ENCODE data around the gene IDH3A. TPM values are rescaled to one million over a fixed set of nuclear protein-coding genes. Genes with fewer than 3 reads are reported as not detected.

Gene IDH3A
- total RNA-seq, 1 experiment from 2014 or later = 40.2 TPM

DNA sequence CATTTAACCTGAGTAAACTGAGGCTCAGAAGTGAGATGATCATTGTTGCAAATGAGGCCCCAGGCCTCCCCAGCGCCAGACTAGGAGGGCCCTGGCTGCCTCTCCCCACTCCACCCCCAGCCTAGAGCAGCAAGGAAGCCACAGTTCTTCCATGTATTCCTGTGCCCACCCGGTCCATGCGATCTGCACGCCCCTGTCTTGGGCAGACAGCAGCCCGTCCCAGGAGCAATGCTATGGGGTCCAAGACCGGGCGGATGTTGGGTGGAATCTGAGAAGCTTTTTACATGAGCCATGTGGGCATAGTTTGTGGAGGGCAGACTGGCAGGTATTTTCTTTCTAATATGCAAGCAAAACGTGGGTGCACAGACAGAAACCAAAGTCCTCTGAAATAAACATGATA lies 41.7 kb upstream of the IDH3A start:
- Histone ChIP-seq H2BK20ac (ENCODE audit: low read depth, low read length, poor library complexity, severe bottlenecking) (no peak overlapping the region), H4K20me1 (ENCODE audit: control insufficient read depth, insufficient read depth, insufficient read length) (no peaks in the 10 kb centered on the region), H2BK12ac (ENCODE audit: insufficient read length, low read depth, low read length) (no peak overlapping the region), H3K9me3 (ENCODE audit: control insufficient read depth, low read depth, low read length) (no peaks in the 10 kb centered on the region), H3T11ph (ENCODE audit: low read length) (no peak overlapping the region), H3K4me1 (ENCODE audit: insufficient read depth, low read length) (no peaks in the 10 kb centered on the region), H3K27ac (ENCODE audit: insufficient read length, low read depth, low read length) (no peak overlapping the region), H4K8ac (replicated peaks; ENCODE audit: insufficient read length, low read depth, low read length) (no peak overlapping the region), H3K79me2 (ENCODE audit: insufficient read depth, low read length) (no peaks in the 10 kb centered on the region), H3K23me2 (ENCODE audit: insufficient read length, low read depth, low read length, poor library complexity, severe bottlenecking) (no peaks in the 10 kb centered on the region), H3K14ac (ENCODE audit: insufficient read depth, low read length) (no peak overlapping the region), H3K27me3 (ENCODE audit: insufficient read depth, low read length) (no peaks in the 10 kb centered on the region), H4K91ac (ENCODE audit: insufficient read length, low read depth, low read length) (no peak overlapping the region), H2AFZ (ENCODE audit: low read length) (no peak overlapping the region), H3K56ac (ENCODE audit: insufficient read length, low read depth, low read length) (no peak overlapping the region), H3K79me1 (ENCODE audit: insufficient read depth, low read depth, low read length, poor library complexity, severe bottlenecking) (no peaks in the 10 kb centered on the region), H3K23ac (ENCODE audit: insufficient read length, low read depth, low read length) (no peak overlapping the region), H3K9ac (ENCODE audit: extremely low read depth, insufficient read length, low read length) (no peak overlapping the region), H2BK5ac (ENCODE audit: insufficient read length, low read length) (no peak overlapping the region), H4K5ac (ENCODE audit: insufficient read length, low read depth, low read length) (no peak overlapping the region), H3K4ac (ENCODE audit: low read depth, low read length) (no peak overlapping the region), H2BK15ac (ENCODE audit: low read depth, low read length) (no peak overlapping the region), H2BK120ac (ENCODE audit: low read depth, low read length, poor library complexity, severe bottlenecking) (no peak overlapping the region), H2AK5ac (ENCODE audit: insufficient read length, low read length) (no peak overlapping the region), H3K18ac (ENCODE audit: insufficient read length, low read depth, low read length) (no peak overlapping the region), H3K4me2 (ENCODE audit: insufficient read depth, insufficient read length, low read length) (no peak overlapping the region)
- WGBS (ENCODE audit: extremely low coverage, insufficient read length, low lambda C conversion rate) = no CpG with 5 or more reads among the region's 8 CpGs
- Mint-ChIP-seq H3K36me3 (ENCODE audit: insufficient read depth in 1 of 3, low read depth in 3 of 3) (peaks cover 4 to 14% (median 7%) of the 10 kb centered on the region in 3 experiments; a peak in 5 of 7 replicates), H3K4me3 (no peak overlapping the region), H3K9me3 (no peaks in the 10 kb centered on the region), H3K4me1 (peaks cover 0 to 5% of the 10 kb centered on the region in 2 experiments; a peak in 2 of 4 replicates), H3K27me3 (ENCODE audit: low read depth) (no peaks in the 10 kb centered on the region), H3K27ac (no peak overlapping the region)
- TF ChIP-seq, protein P1, sequence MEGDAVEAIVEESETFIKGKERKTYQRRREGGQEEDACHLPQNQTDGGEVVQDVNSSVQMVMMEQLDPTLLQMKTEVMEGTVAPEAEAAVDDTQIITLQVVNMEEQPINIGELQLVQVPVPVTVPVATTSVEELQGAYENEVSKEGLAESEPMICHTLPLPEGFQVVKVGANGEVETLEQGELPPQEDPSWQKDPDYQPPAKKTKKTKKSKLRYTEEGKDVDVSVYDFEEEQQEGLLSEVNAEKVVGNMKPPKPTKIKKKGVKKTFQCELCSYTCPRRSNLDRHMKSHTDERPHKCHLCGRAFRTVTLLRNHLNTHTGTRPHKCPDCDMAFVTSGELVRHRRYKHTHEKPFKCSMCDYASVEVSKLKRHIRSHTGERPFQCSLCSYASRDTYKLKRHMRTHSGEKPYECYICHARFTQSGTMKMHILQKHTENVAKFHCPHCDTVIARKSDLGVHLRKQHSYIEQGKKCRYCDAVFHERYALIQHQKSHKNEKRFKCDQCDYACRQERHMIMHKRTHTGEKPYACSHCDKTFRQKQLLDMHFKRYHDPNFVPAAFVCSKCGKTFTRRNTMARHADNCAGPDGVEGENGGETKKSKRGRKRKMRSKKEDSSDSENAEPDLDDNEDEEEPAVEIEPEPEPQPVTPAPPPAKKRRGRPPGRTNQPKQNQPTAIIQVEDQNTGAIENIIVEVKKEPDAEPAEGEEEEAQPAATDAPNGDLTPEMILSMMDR (conservative IDR thresholded peaks at IDR 0.05) = no peak
- no peak for DNase-seq
